ENCODE measurements around the gene SERPINA9.
A peak's percentile ranks its signal among the peaks of the same experiment; 100 is the strongest.
"Not testable (repeated sequence)": the region's sequence is repeated elsewhere in the genome, so short reads cannot be mapped to it uniquely, and the experiment has no call there.

Gene SERPINA9

GRCh38 chr14:94485944-94486841, 10.2 kb upstream of the SERPINA9 start:
- DNase-seq = peak; percentile 41

GRCh38 chr14:94484481-94484880, 8.5 kb upstream of the SERPINA9 start:
- DNase-seq = no peak

- no peak for DNase-seq
These were observed 7.8 kb upstream of the SERPINA9 start for GRCh38 chr14:94483729-94484275.

- DNase-seq = no peak
These were observed 7.1 kb upstream of the SERPINA9 start for GRCh38 chr14:94483071-94483451.

GRCh38 chr14:94482132-94483070, 6.4 kb upstream of the SERPINA9 start:
- not testable (repeated sequence) for DNase-seq

GRCh38 chr14:94481468-94482131, 5.6 kb upstream of the SERPINA9 start:
- DNase-seq = no peak

GRCh38 chr14:94480809-94481208, 4.8 kb upstream of the SERPINA9 start:
- no peak for DNase-seq

- DNase-seq = no peak
These were observed 2.4 kb upstream of the SERPINA9 start for GRCh38 chr14:94478420-94478819.

- no peak for DNase-seq
These were observed 1.4 kb downstream of the SERPINA9 start for GRCh38 chr14:94474581-94475031.

- DNase-seq = peak; percentile 11
These were observed 2.2 kb downstream of the SERPINA9 start for GRCh38 chr14:94473666-94474410.

GRCh38 chr14:94472842-94473241, 3.2 kb downstream of the SERPINA9 start:
- DNase-seq = no peak

GRCh38 chr14:94471045-94471444, 5.0 kb downstream of the SERPINA9 start:
- no peak for DNase-seq

- no peak for DNase-seq
These were observed 5.7 kb downstream of the SERPINA9 start for GRCh38 chr14:94470311-94470710.

GRCh38 chr14:94469261-94469660, 6.7 kb downstream of the SERPINA9 start:
- no peak for DNase-seq

- DNase-seq = no peak
These were observed 8.1 kb downstream of the SERPINA9 start for GRCh38 chr14:94467728-94468520.

- no peak for DNase-seq
These were observed 9.2 kb downstream of the SERPINA9 start for GRCh38 chr14:94466706-94467370.

GRCh38 chr14:94465042-94465441, 11.0 kb downstream of the SERPINA9 start:
- DNase-seq = no peak

GRCh38 chr14:94464290-94464689, 11.7 kb downstream of the SERPINA9 start:
- DNase-seq = no peak

- no peak for DNase-seq
These were observed 13.0 kb downstream of the SERPINA9 start for GRCh38 chr14:94462763-94463572.

GRCh38 chr14:94462219-94462551, 13.8 kb downstream of the SERPINA9 start:
- no peak for DNase-seq
